GM04503 (cell line): ENCODE measurements around the gene DENND6A.
"Not testable (repeated sequence)": the region's sequence is repeated elsewhere in the genome, so short reads cannot be mapped to it uniquely, and the experiment has no call there.

Experiments used
- DNase-seq: peaks from one replicate; pipeline ENCODE4 v3.0.0-alpha.2; 2012; ENCODE audit warnings: low read depth

DENND6A gene

GRCh38 chr3:57692133-57692395 is 813 bp downstream of the DENND6A start:
- DNase-seq, result not testable (repeated sequence)

- DNase-seq, result no peak
Measured at GRCh38 chr3:57691411-57692132, 1.3 kb downstream of the DENND6A start.

DNA sequence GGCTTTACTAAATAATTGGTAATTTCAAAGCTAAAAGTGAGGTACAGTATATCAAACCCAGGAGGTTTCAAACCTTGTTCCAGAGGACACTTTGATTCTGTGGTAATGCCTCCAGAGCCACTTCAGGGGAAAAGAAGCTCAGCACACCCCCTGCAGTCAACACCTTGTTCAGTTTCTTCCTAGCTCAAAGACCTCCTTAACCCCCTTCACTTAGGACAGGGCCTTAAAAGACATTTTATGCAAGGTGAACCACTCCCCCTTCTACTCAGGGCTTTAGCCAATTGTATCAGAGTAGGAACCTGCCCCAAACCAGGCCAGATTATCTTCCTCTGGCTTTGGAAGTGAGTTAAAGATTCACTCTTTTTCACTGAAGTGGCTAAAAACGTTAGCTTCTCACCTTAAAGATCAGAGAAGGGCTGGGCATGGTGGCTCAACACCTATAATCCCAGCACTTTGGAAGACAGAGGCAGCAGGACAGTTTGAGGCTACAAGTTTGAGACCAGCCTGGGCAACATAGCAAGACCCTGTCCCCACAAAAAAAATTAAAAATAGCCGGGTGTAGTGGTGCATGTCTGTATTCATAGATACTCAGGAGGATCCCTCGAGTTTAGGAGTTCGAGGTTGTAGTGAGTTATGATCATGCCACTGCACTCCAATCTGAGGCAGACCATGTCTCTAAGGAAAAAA is 3.4 kb downstream of the DENND6A start:
- DNase-seq, result no peak

DNA sequence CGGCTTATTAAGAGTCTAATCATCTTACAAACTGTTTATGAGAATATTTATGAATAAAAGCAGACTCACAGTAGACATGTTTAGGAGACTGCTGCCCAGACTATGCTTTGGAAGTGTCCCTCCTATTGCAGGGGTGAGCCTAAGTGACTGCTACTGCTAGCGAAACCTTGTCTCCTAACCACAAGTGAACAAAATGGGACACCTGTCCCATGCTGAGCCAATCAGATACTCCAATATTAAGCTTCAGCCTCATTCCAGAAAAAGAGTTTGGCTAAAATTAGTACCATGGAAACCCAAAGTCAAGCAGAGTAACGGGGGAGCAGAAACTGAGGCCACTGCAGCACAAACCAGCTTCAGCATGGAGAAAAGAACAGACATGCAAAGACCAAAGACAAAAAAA is 4.6 kb downstream of the DENND6A start:
- no peak for DNase-seq

DNA sequence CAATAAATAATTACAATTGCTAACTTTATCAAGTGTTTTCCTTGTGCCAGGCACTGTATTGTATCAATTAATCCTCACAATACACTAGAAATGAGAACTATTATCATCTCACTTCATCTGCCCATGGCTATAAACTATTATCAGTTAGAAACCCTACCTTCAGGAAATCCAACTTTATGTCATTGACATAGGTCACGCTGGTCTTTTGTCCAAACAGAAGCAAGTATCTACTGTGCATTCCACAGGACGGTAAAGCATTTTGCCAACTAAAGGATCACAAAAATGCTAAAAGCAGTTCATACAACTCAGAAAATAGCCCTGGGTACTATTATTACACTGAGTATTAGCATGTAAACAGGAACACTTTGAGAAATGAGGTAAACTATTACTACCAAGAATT is 9.6 kb downstream of the DENND6A start:
- no peak for DNase-seq

DNA sequence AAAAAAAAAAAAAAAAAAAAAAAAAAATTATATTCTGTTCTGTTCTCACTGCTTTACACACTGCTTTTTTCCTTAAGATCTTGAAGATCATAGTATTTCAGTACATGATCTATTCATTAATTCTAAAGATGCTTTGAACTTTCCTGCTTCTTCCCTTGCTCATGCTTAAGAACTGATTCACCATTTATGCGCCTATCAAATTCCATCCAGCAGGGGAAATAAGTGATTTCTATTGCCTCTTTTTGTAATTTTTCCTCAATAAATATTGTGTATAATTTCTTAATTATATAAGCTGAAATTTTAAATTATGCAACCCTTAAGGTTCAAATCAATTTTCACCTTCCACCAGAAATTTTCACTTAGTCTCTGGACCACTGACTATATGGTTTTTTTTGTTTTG is 10.6 kb downstream of the DENND6A start:
- DNase-seq, result no peak

- DNase-seq, result no peak
Measured at GRCh38 chr3:57681691-57682090, 11.2 kb downstream of the DENND6A start.

GRCh38 chr3:57680046-57680445 is 12.8 kb downstream of the DENND6A start:
- DNase-seq, result no peak

GRCh38 chr3:57675530-57675929 is 17.3 kb downstream of the DENND6A start:
- no peak for DNase-seq

GRCh38 chr3:57673156-57673555 is 19.7 kb downstream of the DENND6A start:
- no peak for DNase-seq

GRCh38 chr3:57670543-57670942 is 22.3 kb downstream of the DENND6A start:
- no peak for DNase-seq

- DNase-seq, result no peak
Measured at GRCh38 chr3:57661404-57661803, 31.5 kb downstream of the DENND6A start.

- no peak for DNase-seq
Measured at GRCh38 chr3:57659806-57660439, 33.0 kb downstream of the DENND6A start.

- no peak for DNase-seq
Measured at GRCh38 chr3:57659004-57659673, 33.7 kb downstream of the DENND6A start.

GRCh38 chr3:57658536-57658935 is 34.3 kb downstream of the DENND6A start:
- no peak for DNase-seq

GRCh38 chr3:57655727-57656126 is 37.1 kb downstream of the DENND6A start:
- DNase-seq, result no peak

GRCh38 chr3:57654267-57654666 is 38.6 kb downstream of the DENND6A start:
- no peak for DNase-seq

- no peak for DNase-seq
Measured at GRCh38 chr3:57652203-57652602, 40.7 kb downstream of the DENND6A start.

- DNase-seq, result no peak
Measured at GRCh38 chr3:57647292-57647940, 45.5 kb downstream of the DENND6A start.

DNA sequence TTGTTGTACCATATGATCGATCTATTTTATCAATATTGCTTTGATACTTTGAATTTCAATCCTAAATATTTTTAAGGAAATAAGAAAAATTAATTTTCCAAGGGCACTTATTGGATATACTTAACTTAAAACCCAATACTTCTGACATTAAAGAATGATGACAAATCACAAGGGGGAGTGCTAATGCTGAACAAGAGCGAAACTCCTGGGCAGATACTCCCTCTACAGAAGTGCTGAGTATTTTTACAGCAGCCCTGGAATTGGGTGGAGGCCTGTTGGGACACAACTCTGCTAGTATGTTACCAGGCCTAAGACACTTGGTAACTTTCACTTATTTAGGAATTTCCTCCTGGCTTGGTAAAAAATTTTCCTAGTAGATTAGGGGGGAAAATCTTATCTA is 46.2 kb downstream of the DENND6A start:
- peak; percentile 11 for DNase-seq

DNA sequence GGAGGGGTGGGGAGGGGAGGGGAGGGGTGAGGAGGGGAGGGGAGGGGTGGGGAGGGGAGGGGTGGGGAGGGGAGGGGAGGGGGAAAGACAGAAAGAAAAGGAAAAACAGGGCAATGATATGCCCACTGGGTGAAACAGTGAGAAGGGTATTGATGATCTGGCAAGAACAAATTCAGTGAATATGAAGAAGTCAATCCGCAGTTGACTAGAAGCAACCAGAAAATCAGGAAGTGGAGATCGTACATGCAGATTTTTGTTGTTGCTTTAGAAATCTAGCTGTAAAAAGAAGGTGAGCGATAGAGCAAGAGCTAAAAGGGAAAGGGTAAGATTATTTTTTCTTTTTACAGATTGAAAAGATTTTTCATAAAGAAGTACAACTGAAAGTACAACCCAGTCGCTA is 48.1 kb downstream of the DENND6A start:
- DNase-seq, result no peak

DNA sequence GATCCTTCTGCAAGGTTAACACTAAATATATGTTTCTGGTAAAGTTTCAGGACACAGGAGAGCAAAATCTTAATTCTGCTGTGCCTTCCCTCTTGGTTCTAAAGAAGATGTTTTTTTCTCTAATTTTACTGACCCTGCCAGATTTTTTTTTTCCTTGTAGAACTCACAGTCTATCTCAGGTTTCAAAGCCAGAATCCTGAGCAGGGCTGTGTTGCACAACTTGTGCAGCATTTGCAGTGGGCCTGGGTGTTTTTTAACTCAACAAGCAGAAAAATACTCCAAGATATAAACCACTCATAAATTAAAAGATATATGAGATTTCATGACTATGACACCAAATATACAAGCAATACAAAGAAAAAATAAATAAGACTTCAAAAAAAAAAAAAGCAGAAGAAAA is 55.5 kb downstream of the DENND6A start:
- no peak for DNase-seq

DNA sequence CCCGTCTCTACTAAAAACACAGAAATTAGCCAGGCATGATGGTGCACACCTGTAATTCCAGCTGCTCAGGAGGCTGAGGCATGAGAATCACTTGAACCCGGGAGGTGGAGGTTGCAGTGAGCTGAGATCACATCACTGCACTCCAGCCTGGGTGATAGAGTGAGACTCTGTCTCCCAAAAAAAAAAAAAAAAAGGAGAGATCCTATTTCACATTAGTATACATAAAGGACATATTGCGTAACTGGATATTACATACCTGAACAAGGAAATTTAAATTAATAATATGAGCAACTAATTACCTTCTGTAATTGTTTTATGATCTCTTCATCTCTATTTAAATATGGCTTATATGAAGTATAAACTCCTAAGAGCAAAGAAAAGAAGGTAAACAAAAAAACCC is 58.6 kb downstream of the DENND6A start:
- not testable (repeated sequence) for DNase-seq
